D721Med (cell line): Measurements from ENCODE around the gene PHC3.

Experiments used
- DNase-seq: peaks from one replicate; pipeline ENCODE4 v3.0.0; 2011; ENCODE audit warnings: low spot score; ENCODE audit not compliant: insufficient read length
- FAIRE-seq: peaks from 2 replicates; lab custom pipeline; 2011; peaks lifted over from hg19 to GRCh38; lab: Jason Lieb, UNC
- CTCF ChIP-seq: IDR thresholded peaks from 2 replicates; pipeline ENCODE4 v1.5.1; 2012; ENCODE audit warnings: mild to moderate bottlenecking, control low read depth; ENCODE audit not compliant: insufficient read depth; ENCODE audit errors: missing control alignments

Gene PHC3

GRCh38 chr3:170107941-170108340 lies 73.6 kb downstream of the PHC3 start:
- FAIRE-seq: no peak
- no peak for TF ChIP-seq CTCF
- DNase-seq: no peak

- no peak for FAIRE-seq
- no peak for DNase-seq
- no peak for TF ChIP-seq CTCF
These were observed 79.1 kb downstream of the PHC3 start for GRCh38 chr3:170102431-170102830.

- FAIRE-seq: no peak
These were observed 80.6 kb downstream of the PHC3 start for GRCh38 chr3:170100944-170101343.

GRCh38 chr3:170098753-170099152 lies 82.8 kb downstream of the PHC3 start:
- FAIRE-seq: no peak
- no peak for DNase-seq
- no peak for TF ChIP-seq CTCF

More at GRCh38 chr3:170100944-170101343, 80.6 kb downstream of the PHC3 start:
- DNase-seq: no peak
- no peak for TF ChIP-seq CTCF

GRCh38 chr3:170096342-170096741 lies 85.2 kb downstream of the PHC3 start:
- DNase-seq: no peak
- FAIRE-seq: no peak
- no peak for TF ChIP-seq CTCF

- DNase-seq: no peak
- no peak for TF ChIP-seq CTCF
These were observed 85.8 kb downstream of the PHC3 start for GRCh38 chr3:170095771-170096170.

GRCh38 chr3:170092907-170093306 lies 88.6 kb downstream of the PHC3 start:
- DNase-seq (no peak), FAIRE-seq (no peak)
- no peak for TF ChIP-seq CTCF

More at GRCh38 chr3:170095771-170096170, 85.8 kb downstream of the PHC3 start:
- FAIRE-seq: no peak
